ENCODE results near the gene DUSP21.
"Not testable (repeated sequence)": the region's sequence is repeated elsewhere in the genome, so short reads cannot be mapped to it uniquely, and the experiment has no call there.

Gene DUSP21

DNA sequence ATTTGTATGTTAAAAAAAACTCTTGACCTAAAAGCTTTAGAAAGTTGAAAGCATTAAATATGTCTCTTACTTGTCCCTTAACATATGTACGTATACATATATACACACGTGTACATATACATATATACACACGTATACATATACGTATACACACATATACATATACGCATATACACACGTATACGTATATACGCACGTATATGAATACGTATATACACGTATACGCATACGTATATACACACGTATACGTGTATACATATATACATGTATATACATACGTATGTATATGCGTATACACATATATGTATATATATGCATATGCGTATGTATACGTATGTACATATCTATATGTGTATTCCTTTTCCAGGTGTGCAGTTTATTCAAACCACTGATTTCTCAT lies 32.9 kb downstream of the DUSP21 start:
- TF ChIP-seq, protein P1, sequence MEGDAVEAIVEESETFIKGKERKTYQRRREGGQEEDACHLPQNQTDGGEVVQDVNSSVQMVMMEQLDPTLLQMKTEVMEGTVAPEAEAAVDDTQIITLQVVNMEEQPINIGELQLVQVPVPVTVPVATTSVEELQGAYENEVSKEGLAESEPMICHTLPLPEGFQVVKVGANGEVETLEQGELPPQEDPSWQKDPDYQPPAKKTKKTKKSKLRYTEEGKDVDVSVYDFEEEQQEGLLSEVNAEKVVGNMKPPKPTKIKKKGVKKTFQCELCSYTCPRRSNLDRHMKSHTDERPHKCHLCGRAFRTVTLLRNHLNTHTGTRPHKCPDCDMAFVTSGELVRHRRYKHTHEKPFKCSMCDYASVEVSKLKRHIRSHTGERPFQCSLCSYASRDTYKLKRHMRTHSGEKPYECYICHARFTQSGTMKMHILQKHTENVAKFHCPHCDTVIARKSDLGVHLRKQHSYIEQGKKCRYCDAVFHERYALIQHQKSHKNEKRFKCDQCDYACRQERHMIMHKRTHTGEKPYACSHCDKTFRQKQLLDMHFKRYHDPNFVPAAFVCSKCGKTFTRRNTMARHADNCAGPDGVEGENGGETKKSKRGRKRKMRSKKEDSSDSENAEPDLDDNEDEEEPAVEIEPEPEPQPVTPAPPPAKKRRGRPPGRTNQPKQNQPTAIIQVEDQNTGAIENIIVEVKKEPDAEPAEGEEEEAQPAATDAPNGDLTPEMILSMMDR (IDR thresholded peaks at IDR 0.05; ENCODE audit: low read depth, low read length): no peak
- no peak overlapping the region for H3K4me3 ChIP-seq (ENCODE audit: low read depth, low read length)

DNA sequence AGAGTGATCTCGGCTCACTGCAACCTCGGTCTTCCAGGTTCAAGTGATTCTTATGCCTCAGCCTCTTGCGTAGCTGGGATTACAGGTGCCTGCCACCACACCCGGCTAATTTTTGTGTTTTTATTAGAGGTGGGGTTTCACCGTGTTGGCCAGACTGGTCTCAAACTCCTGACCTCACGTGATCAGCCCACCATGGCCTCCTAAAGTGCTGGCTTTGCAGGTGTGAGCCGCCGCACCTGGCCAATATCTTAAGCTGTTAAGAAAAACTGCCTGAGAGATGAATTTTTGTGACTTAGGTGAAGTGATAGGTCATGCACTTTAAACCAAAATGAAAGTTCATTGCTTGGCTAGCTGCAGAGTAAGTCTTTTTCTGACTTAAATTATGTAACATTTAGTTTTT lies 35.0 kb downstream of the DUSP21 start:
- TF ChIP-seq, protein P1 (IDR thresholded peaks at IDR 0.05; ENCODE audit: low read depth, low read length): no peak
- no peak overlapping the region for H3K4me3 ChIP-seq (ENCODE audit: low read depth, low read length)

DNA sequence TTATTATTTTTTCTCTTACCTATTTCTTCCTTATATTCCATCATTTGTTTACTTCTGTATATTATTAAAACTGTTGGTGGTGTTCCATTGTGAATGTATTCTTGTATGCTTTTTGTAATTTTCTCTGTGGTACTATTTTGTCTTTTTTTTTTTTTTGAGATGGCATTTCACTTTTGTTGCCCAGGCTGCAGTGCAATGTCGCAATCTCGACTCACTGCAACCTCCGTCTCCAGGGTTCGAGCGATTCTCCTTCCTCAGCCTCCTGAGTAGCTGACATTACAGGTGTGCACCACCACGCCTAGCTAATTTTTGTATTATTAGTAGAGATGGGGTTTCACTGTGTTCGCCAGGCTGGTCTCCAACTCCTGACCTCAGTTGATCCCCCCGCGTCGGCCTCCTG lies 37.7 kb downstream of the DUSP21 start:
- TF ChIP-seq, protein P1 (IDR thresholded peaks at IDR 0.05; ENCODE audit: low read depth, low read length): no peak
- H3K4me3 ChIP-seq (ENCODE audit: low read depth, low read length): no peak overlapping the region

DNA sequence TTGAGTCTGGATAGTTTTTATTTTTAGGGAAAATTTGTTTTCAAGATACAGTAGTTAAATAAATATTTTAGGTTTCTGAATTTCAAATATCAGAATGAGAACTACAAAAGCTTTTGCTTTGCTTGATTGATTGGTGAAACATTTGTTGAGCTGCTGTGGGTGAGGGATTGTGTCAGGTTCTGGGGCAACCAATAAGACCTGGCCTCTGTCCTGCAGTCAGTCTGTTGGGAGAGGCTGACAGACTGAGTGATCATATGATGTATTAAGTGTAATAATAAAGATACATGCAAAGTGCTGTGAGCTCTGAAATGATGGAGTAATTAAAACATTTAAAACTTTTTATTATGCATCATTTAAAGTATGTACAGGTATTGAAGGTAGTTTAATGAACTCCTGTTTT lies 38.8 kb downstream of the DUSP21 start:
- TF ChIP-seq, protein P1 (IDR thresholded peaks at IDR 0.05; ENCODE audit: low read depth, low read length): no peak
- no peak overlapping the region for H3K4me3 ChIP-seq (ENCODE audit: low read depth, low read length)

DNA sequence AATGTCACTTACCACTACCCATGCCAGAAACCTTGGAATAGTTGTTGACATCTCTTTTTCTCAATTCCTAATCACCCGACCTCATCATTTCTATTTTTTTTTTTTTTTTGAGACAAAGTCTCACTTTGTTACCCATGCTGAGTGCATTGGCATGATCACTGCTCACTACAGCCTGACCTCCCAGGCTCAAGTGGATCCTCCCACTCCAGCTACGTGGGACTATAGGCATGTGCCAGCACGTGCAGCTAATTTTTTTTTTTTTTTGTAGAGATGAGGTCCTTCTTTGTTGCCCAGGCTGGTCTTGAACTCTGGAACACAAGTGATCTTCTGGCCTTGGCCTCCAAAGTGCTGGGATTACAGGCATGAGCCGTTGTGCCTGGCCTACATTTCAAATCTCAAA lies 41.1 kb downstream of the DUSP21 start:
- no peak overlapping the region for H3K4me3 ChIP-seq (ENCODE audit: low read depth, low read length)
- TF ChIP-seq, protein P1 (IDR thresholded peaks at IDR 0.05; ENCODE audit: low read depth, low read length): no peak

DNA sequence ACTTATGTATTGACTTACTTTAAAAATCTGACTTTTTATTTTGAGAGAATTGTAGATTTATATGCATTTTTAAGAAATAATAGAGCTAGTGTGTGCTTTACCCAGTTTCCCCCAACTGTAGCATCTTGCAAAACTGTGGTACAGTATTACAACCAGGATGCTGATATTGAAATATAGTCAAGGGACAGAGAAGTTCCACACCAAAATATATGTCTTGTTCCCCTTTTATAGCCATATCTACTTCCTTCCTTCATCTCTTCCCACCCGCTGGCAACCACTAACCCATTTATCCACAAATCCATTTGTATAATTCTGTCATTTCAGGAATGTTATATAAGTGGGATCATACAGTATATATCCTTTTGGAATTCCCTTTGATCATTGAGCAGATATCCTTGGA lies 46.0 kb downstream of the DUSP21 start:
- TF ChIP-seq, protein P1 (IDR thresholded peaks at IDR 0.05; ENCODE audit: low read depth, low read length): no peak
- no peak overlapping the region for H3K4me3 ChIP-seq (ENCODE audit: low read depth, low read length)

DNA sequence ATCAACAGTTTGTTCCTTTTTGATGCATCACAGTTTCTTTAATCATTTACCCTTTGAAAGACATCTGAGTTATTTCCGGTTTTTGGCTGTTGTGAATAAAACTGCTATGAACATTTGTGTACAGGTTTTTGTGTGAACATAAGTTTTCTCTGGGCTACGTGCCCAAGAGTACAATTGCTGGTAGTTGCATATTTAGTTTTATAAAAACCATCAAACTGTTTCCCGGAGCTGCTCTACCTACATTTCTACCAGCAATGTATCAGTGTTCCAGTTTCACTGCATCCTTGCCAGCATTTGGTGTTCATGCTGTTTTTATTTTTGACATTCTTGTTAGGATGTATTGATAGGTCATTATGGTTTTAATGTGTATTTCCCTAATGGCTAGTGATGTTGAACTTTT lies 46.4 kb downstream of the DUSP21 start:
- no peak overlapping the region for H3K4me3 ChIP-seq (ENCODE audit: low read depth, low read length)
- TF ChIP-seq, protein P1 (IDR thresholded peaks at IDR 0.05; ENCODE audit: low read depth, low read length): no peak

DNA sequence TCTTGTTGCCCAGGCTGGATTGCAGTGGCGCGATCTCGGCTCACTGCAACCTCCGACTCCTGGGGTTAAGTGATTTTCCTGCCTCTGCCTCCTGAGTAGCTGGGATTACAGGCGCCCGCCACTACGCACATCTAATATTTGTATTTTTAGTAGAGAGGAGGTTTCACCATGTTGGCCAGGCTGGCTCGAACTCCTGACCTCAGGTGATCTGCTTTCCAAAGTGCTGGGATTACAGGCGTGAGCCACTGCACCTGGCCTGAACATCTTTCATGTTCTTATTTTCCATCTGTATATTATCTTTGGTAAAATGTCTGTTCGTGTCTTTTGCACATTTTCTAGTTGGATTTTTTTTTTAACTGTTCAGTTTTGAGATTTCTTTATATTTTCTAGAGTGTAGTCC lies 46.9 kb downstream of the DUSP21 start:
- H3K4me3 ChIP-seq (ENCODE audit: low read depth, low read length): not testable (repeated sequence)

Measured in WI38 (cell line).